Stimulated activated CD8-positive, alpha-beta memory T cell treated with anti-CD3 and anti-CD28 coated beads, Interleukin-15, amount 100 ng/mL, for 48 hours (primary cell): ENCODE results near the gene TMCC1.
"Not testable (repeated sequence)": the region's sequence is repeated elsewhere in the genome, so short reads cannot be mapped to it uniquely, and the experiment has no call there.

Source experiments
- DNase-seq, 2 donors: peaks; one replicate each; pipeline ENCODE4 v3.0.0-alpha.2; 2020; ENCODE audit warnings: low read depth in 2 of 2

TMCC1 gene

GRCh38 chr3:129773691-129774663, 119.5 kb downstream of the TMCC1 start:
- no peak for DNase-seq

- DNase-seq: no peak
Measured at GRCh38 chr3:129770604-129771003, 122.9 kb downstream of the TMCC1 start.

GRCh38 chr3:129769616-129770015, 123.9 kb downstream of the TMCC1 start:
- DNase-seq: no peak

- DNase-seq: no peak
Measured at GRCh38 chr3:129768728-129769127, 124.8 kb downstream of the TMCC1 start.

GRCh38 chr3:129766135-129766534, 127.4 kb downstream of the TMCC1 start:
- no peak for DNase-seq

GRCh38 chr3:129764090-129764489, 129.4 kb downstream of the TMCC1 start:
- DNase-seq: no peak

GRCh38 chr3:129758785-129759320, 134.7 kb downstream of the TMCC1 start:
- DNase-seq: no peak

- DNase-seq: no peak
Measured at GRCh38 chr3:129758306-129758705, 135.2 kb downstream of the TMCC1 start.

GRCh38 chr3:129756871-129757270, 136.6 kb downstream of the TMCC1 start:
- no peak for DNase-seq

GRCh38 chr3:129751105-129751504, 142.4 kb downstream of the TMCC1 start:
- DNase-seq: not testable (repeated sequence)

GRCh38 chr3:129749692-129750091, 143.8 kb downstream of the TMCC1 start:
- no peak for DNase-seq

- DNase-seq: no peak
Measured at GRCh38 chr3:129747992-129748391, 145.5 kb downstream of the TMCC1 start.

GRCh38 chr3:129747136-129747535, 146.4 kb downstream of the TMCC1 start:
- DNase-seq: no peak

GRCh38 chr3:129746629-129747028, 146.9 kb downstream of the TMCC1 start:
- no peak for DNase-seq

GRCh38 chr3:129745253-129745652, 148.3 kb downstream of the TMCC1 start:
- DNase-seq: no peak

GRCh38 chr3:129741794-129742193, 151.7 kb downstream of the TMCC1 start:
- no peak for DNase-seq

GRCh38 chr3:129740090-129740489, 153.4 kb downstream of the TMCC1 start:
- DNase-seq: no peak

GRCh38 chr3:129739634-129740033, 153.9 kb downstream of the TMCC1 start:
- DNase-seq: no peak

GRCh38 chr3:129738172-129738571, 155.3 kb downstream of the TMCC1 start:
- no peak for DNase-seq

- no peak for DNase-seq
Measured at GRCh38 chr3:129736070-129736469, 157.4 kb downstream of the TMCC1 start.

- DNase-seq: no peak
Measured at GRCh38 chr3:129735638-129736037, 157.9 kb downstream of the TMCC1 start.

- no peak for DNase-seq
Measured at GRCh38 chr3:129734449-129734848, 159.1 kb downstream of the TMCC1 start.

- no peak for DNase-seq
Measured at GRCh38 chr3:129732200-129732876, 161.2 kb downstream of the TMCC1 start.
